ENCODE data around the gene THUMPD2.

THUMPD2 gene

DNA sequence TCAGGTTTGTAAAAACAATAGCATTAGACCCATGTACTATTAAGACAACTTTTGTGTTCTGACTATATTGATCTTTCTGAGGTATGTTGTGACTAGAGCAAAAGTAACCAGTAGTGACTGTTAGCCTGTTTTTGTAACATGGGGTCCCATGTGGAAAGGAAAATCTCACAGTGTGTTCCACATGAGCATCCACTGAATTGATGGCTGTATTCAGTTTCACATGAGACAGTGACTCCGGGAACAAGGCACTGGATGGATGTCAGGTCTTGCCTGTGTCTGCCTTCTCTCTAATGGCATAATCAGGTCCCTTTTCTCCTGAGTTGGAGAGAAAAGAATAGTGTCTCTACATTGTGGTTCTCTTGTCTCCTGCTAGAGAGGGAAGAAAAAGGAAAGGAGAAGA, 85.8 kb downstream of the THUMPD2 start:
- Histone ChIP-seq H3K27ac (no peak overlapping the region), H3K9ac (ENCODE audit: insufficient read length) (no peak overlapping the region), H3K9me3 (ENCODE audit: low read depth, low read length) (no peaks in the 10 kb centered on the region), H3K4me3 (no peak overlapping the region), H3K36me3 (ENCODE audit: insufficient read depth, low read length) (no peaks in the 10 kb centered on the region)
- no peak for DNase-seq (ENCODE audit: low read depth, low spot score)
- TF ChIP-seq EZH2 (IDR thresholded peaks at IDR 0.05) (no peak), POLR2AphosphoS5 (IDR thresholded peaks at IDR 0.05; ENCODE audit: borderline replicate concordance, low read depth, low read length) (no peak), FOXP2 (optimal IDR thresholded peaks at IDR 0.05; ENCODE audit: control extremely low read depth, extremely low read length, insufficient read depth) (no peak)

DNA sequence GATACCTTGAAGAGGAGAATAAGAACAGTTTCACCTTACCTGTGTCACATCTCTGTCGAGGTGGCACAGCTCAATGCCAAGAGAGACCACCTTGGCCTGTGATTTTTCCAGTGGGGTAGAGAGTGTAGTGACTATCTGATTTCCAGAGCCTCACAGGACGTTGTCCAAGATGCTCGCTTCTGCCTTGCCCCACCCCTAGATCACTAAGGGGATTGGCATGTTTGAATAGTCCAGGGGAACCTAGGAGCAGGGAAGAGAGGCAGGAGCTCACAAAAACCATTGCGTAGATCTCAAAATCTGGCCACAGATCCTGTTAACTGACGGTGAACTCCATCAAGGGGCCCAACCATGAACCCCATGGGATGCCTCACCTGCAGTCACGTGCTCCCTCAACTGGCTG, 89.2 kb downstream of the THUMPD2 start:
- no peak overlapping the region for H3K4me3 ChIP-seq
- no peaks in the 10 kb centered on the region for H3K36me3 ChIP-seq (ENCODE audit: insufficient read depth, low read length)
- DNase-seq (ENCODE audit: low read depth, low spot score), result no peak
- no peaks in the 10 kb centered on the region for H3K9me3 ChIP-seq (ENCODE audit: low read depth, low read length)
- no peak for TF ChIP-seq FOXP2 (optimal IDR thresholded peaks at IDR 0.05; ENCODE audit: control extremely low read depth, extremely low read length, insufficient read depth)
- TF ChIP-seq POLR2AphosphoS5 (IDR thresholded peaks at IDR 0.05; ENCODE audit: borderline replicate concordance, low read depth, low read length), result no peak
- no peak for TF ChIP-seq EZH2 (IDR thresholded peaks at IDR 0.05)
- H3K27ac ChIP-seq, result no peak overlapping the region
- no peak overlapping the region for H3K9ac ChIP-seq (ENCODE audit: insufficient read length)

- H3K27ac ChIP-seq, result no peak overlapping the region
- no peaks in the 10 kb centered on the region for H3K36me3 ChIP-seq (ENCODE audit: insufficient read depth, low read length)
- H3K4me3 ChIP-seq, result no peak overlapping the region
- no peak overlapping the region for H3K9ac ChIP-seq (ENCODE audit: insufficient read length)
- DNase-seq (ENCODE audit: low read depth, low spot score), result no peak
- H3K9me3 ChIP-seq (ENCODE audit: low read depth, low read length), result no peaks in the 10 kb centered on the region
- TF ChIP-seq FOXP2 (optimal IDR thresholded peaks at IDR 0.05; ENCODE audit: control extremely low read depth, extremely low read length, insufficient read depth) (no peak), POLR2AphosphoS5 (IDR thresholded peaks at IDR 0.05; ENCODE audit: borderline replicate concordance, low read depth, low read length) (no peak), EZH2 (IDR thresholded peaks at IDR 0.05) (no peak)
Observed at GRCh38 chr2:39689272-39689841, 89.7 kb downstream of the THUMPD2 start.

GRCh38 chr2:39688181-39688580, 90.9 kb downstream of the THUMPD2 start:
- DNase-seq (ENCODE audit: low read depth, low spot score), result no peak
- no peak overlapping the region for H3K4me3 ChIP-seq
- H3K9ac ChIP-seq (ENCODE audit: insufficient read length), result no peak overlapping the region
- TF ChIP-seq FOXP2 (optimal IDR thresholded peaks at IDR 0.05; ENCODE audit: control extremely low read depth, extremely low read length, insufficient read depth) (no peak), EZH2 (IDR thresholded peaks at IDR 0.05) (no peak)
- H3K36me3 ChIP-seq (ENCODE audit: insufficient read depth, low read length), result no peaks in the 10 kb centered on the region
- no peak overlapping the region for H3K27ac ChIP-seq
- no peaks in the 10 kb centered on the region for H3K9me3 ChIP-seq (ENCODE audit: low read depth, low read length)

- Histone ChIP-seq H3K9me3 (ENCODE audit: low read depth, low read length) (no peaks in the 10 kb centered on the region), H3K4me3 (no peak overlapping the region), H3K36me3 (ENCODE audit: insufficient read depth, low read length) (no peaks in the 10 kb centered on the region), H3K9ac (ENCODE audit: insufficient read length) (no peak overlapping the region), H3K27ac (no peak overlapping the region)
- no peak for DNase-seq (ENCODE audit: low read depth, low spot score)
- no peak for TF ChIP-seq POLR2AphosphoS5 (IDR thresholded peaks at IDR 0.05; ENCODE audit: borderline replicate concordance, low read depth, low read length)
- TF ChIP-seq FOXP2 (optimal IDR thresholded peaks at IDR 0.05; ENCODE audit: control extremely low read depth, extremely low read length, insufficient read depth), result no peak
- TF ChIP-seq EZH2 (IDR thresholded peaks at IDR 0.05), result no peak
Observed at GRCh38 chr2:39686456-39686855, 92.6 kb downstream of the THUMPD2 start.

Measured in SK-N-MC (cell line).